SU-DHL-6 (cell line): ENCODE data around the gene GPR55.

Experiments
- EZH2phosphoT487 ChIP-seq: fragments of 200-600 bp; sonication (generic), shearing (Covaris generic); conservative IDR thresholded peaks from 2 replicates; pipeline ENCODE4 v1.6.1; 2018; ENCODE audit warnings: mild to moderate bottlenecking, antibody characterized with exemption, low read length, moderate library complexity, mixed read lengths
- TF ChIP-seq, protein P1 (sequence below): fragments of 200-600 bp; sonication (generic); IDR thresholded peaks from one replicate; pipeline ENCODE4 v1.5.1; 2017; ENCODE audit warnings: antibody characterized with exemption, mild to moderate bottlenecking, low read length, moderate library complexity; ENCODE audit not compliant: insufficient read depth, poor library complexity, severe bottlenecking

DNA sequence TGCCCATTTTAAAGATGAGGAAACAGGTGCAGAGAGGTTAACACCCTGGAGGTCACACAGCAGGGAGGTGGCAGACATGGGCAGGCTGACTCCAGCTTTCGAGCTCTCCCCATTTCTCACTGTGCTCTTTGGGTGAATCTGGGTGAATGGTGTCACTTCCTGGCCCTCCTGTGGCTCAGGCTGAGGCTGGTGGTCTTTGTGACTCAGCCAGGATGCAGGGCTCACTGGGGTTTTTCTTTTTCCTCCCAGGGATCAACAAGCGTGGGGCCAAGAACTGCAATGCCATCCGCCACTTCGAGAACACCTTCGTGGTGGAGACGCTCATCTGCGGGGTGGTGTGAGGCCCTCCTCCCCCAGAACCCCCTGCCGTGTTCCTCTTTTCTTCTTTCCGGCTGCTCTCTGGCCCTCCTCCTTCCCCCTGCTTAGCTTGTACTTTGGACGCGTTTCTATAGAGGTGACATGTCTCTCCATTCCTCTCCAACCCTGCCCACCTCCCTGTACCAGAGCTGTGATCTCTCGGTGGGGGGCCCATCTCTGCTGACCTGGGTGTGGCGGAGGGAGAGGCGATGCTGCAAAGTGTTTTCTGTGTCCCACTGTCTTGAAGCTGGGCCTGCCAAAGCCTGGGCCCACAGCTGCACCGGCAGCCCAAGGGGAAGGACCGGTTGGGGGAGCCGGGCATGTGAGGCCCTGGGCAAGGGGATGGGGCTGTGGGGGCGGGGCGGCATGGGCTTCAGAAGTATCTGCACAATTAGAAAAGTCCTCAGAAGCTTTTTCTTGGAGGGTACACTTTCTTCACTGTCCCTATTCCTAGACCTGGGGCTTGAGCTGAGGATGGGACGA is 47.1 kb downstream of the GPR55 start:
- no peak for TF ChIP-seq EZH2phosphoT487
- TF ChIP-seq, protein P1, sequence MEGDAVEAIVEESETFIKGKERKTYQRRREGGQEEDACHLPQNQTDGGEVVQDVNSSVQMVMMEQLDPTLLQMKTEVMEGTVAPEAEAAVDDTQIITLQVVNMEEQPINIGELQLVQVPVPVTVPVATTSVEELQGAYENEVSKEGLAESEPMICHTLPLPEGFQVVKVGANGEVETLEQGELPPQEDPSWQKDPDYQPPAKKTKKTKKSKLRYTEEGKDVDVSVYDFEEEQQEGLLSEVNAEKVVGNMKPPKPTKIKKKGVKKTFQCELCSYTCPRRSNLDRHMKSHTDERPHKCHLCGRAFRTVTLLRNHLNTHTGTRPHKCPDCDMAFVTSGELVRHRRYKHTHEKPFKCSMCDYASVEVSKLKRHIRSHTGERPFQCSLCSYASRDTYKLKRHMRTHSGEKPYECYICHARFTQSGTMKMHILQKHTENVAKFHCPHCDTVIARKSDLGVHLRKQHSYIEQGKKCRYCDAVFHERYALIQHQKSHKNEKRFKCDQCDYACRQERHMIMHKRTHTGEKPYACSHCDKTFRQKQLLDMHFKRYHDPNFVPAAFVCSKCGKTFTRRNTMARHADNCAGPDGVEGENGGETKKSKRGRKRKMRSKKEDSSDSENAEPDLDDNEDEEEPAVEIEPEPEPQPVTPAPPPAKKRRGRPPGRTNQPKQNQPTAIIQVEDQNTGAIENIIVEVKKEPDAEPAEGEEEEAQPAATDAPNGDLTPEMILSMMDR: no peak
